H9 (cell line): Measurements from ENCODE around the gene SLC24A3. TPM values are rescaled to one million over a fixed set of nuclear protein-coding genes. Genes with fewer than 3 reads are reported as not detected.

Source experiments
- DNase-seq: peaks from one replicate; pipeline ENCODE4 v3.0.0-alpha.2; 2017
- H2AFZ ChIP-seq: one replicate; pipeline ENCODE4 v1.6.1; 2013; ENCODE audit warnings: mild to moderate bottlenecking, low read length, control low read depth, moderate library complexity
- H2AK5ac ChIP-seq: 2 replicates; pipeline ENCODE4 v1.6.1; 2013; ENCODE audit warnings: low read length, control low read depth, mixed read lengths; ENCODE audit not compliant: insufficient read length
- H2BK120ac ChIP-seq: one replicate; pipeline ENCODE4 v1.6.1; 2013; ENCODE audit warnings: low read depth, mild to moderate bottlenecking, low read length, control low read depth, inconsistent platforms; ENCODE audit not compliant: poor library complexity, severe bottlenecking
- H2BK12ac ChIP-seq: 2 replicates; pipeline ENCODE4 v1.6.1; 2013; ENCODE audit warnings: low read length, control low read depth, mixed read lengths, low read depth; ENCODE audit not compliant: insufficient read length
- H2BK15ac ChIP-seq: 2 replicates; pipeline ENCODE4 v1.6.1; 2013; ENCODE audit warnings: low read depth, low read length, control low read depth
- H2BK20ac ChIP-seq: one replicate; pipeline ENCODE4 v1.6.1; 2013; ENCODE audit warnings: low read depth, mild to moderate bottlenecking, low read length, control low read depth, inconsistent platforms; ENCODE audit not compliant: poor library complexity, severe bottlenecking
- H2BK5ac ChIP-seq: 2 replicates; pipeline ENCODE4 v1.6.1; 2013; ENCODE audit warnings: low read length, control low read depth, mixed read lengths; ENCODE audit not compliant: insufficient read length
- H3K14ac ChIP-seq: 2 replicates; pipeline ENCODE4 v1.6.1; 2013; ENCODE audit warnings: low read length, control low read depth; ENCODE audit not compliant: insufficient read depth
- H3K18ac ChIP-seq: 2 replicates; pipeline ENCODE4 v1.6.1; 2013; ENCODE audit warnings: low read depth, mild to moderate bottlenecking, mixed read lengths, low read length, control low read depth; ENCODE audit not compliant: insufficient read length
- H3K23ac ChIP-seq: 2 replicates; pipeline ENCODE4 v1.6.1; 2013; ENCODE audit warnings: low read length, control low read depth, mixed read lengths, low read depth; ENCODE audit not compliant: insufficient read length
- H3K23me2 ChIP-seq: 2 replicates; pipeline ENCODE4 v1.6.1; 2013; ENCODE audit warnings: low read depth, mild to moderate bottlenecking, mixed read lengths, low read length, control low read depth; ENCODE audit not compliant: insufficient read length, poor library complexity, severe bottlenecking
- H3K27ac ChIP-seq: 2 replicates; pipeline ENCODE4 v1.5.1; 2013; ENCODE audit warnings: low read length, control low read depth, mixed read lengths, low read depth; ENCODE audit not compliant: insufficient read length
- H3K27me3 ChIP-seq: 2 replicates; pipeline ENCODE4 v1.6.1; 2013; ENCODE audit warnings: low read length, control low read depth, inconsistent platforms; ENCODE audit not compliant: insufficient read depth
- H3K4ac ChIP-seq: 2 replicates; pipeline ENCODE4 v1.6.1; 2013; ENCODE audit warnings: low read depth, mild to moderate bottlenecking, control low read depth, inconsistent platforms, low read length, moderate library complexity
- H3K4me1 ChIP-seq: 2 replicates; pipeline ENCODE4 v1.6.1; 2013; ENCODE audit warnings: low read length, control low read depth, inconsistent platforms; ENCODE audit not compliant: insufficient read depth
- H3K4me2 ChIP-seq: 2 replicates; pipeline ENCODE4 v1.6.1; 2013; ENCODE audit warnings: low read length, control low read depth, mixed read lengths; ENCODE audit not compliant: insufficient read length, insufficient read depth
- H3K56ac ChIP-seq: 2 replicates; pipeline ENCODE4 v1.6.1; 2013; ENCODE audit warnings: low read depth, mild to moderate bottlenecking, mixed read lengths, low read length, control low read depth; ENCODE audit not compliant: insufficient read length
- H3K79me1 ChIP-seq: 2 replicates; pipeline ENCODE4 v1.6.1; 2013; ENCODE audit warnings: low read depth, mild to moderate bottlenecking, moderate library complexity, low read length, control low read depth, inconsistent platforms; ENCODE audit not compliant: insufficient read depth, poor library complexity, severe bottlenecking
- H3K79me2 ChIP-seq: 2 replicates; pipeline ENCODE4 v1.6.1; 2013; ENCODE audit warnings: low read length, control low read depth, inconsistent platforms; ENCODE audit not compliant: insufficient read depth
- H3K9ac ChIP-seq: 2 replicates; pipeline ENCODE4 v1.6.1; 2013; ENCODE audit warnings: low read length, control low read depth, mixed read lengths; ENCODE audit not compliant: insufficient read length; ENCODE audit errors: extremely low read depth
- H3K9me3 ChIP-seq: one replicate; pipeline ENCODE4 v1.6.1; 2013; ENCODE audit warnings: low read depth, low read length, inconsistent platforms; ENCODE audit not compliant: control insufficient read depth
- H3T11ph ChIP-seq: one replicate; pipeline ENCODE4 v1.6.1; 2013; ENCODE audit warnings: mild to moderate bottlenecking, low read length, control low read depth, inconsistent platforms
- H4K20me1 ChIP-seq: one replicate; pipeline ENCODE4 v1.6.1; 2013; ENCODE audit not compliant: control insufficient read depth, insufficient read length, insufficient read depth
- H4K5ac ChIP-seq: 2 replicates; pipeline ENCODE4 v1.6.1; 2013; ENCODE audit warnings: low read depth, mild to moderate bottlenecking, mixed read lengths, low read length, control low read depth; ENCODE audit not compliant: insufficient read length
- H4K8ac ChIP-seq: replicated peaks from 2 replicates; pipeline ENCODE4 v1.6.1; 2013; ENCODE audit warnings: low read length, control low read depth, mixed read lengths, low read depth; ENCODE audit not compliant: insufficient read length
- H4K91ac ChIP-seq: 2 replicates; pipeline ENCODE4 v1.6.1; 2013; ENCODE audit warnings: low read depth, mild to moderate bottlenecking, moderate library complexity, mixed read lengths, low read length, control low read depth; ENCODE audit not compliant: insufficient read length
- H3K27ac Mint-ChIP-seq, 3 experiments: 2 replicates in 2 of 3; 3 replicates in 1 of 3; pipeline ENCODE4 v1.8.0; 2020 to 2021; ENCODE audit warnings: mixed read lengths in 3 of 3, mild to moderate bottlenecking in 1 of 3, moderate library complexity in 1 of 3
- H3K27me3 Mint-ChIP-seq: 2 replicates; pipeline ENCODE4 v1.8.0; 2021; ENCODE audit warnings: low read depth, mild to moderate bottlenecking, moderate library complexity, mixed read lengths
- H3K36me3 Mint-ChIP-seq, 3 experiments: 2 replicates in 2 of 3; 3 replicates in 1 of 3; pipeline ENCODE4 v1.8.0; 2020 to 2021; ENCODE audit warnings: low read depth in 3 of 3, mixed read lengths in 3 of 3; ENCODE audit not compliant: insufficient read depth in 1 of 3
- H3K4me1 Mint-ChIP-seq, 2 experiments: 2 replicates each; pipeline ENCODE4 v1.8.0; 2020; ENCODE audit warnings: mixed read lengths in 2 of 2
- H3K4me3 Mint-ChIP-seq, 2 experiments: 2 replicates in 1 of 2; 3 replicates in 1 of 2; pipeline ENCODE4 v1.8.0; 2020 to 2021; ENCODE audit warnings: mild to moderate bottlenecking in 2 of 2, mixed read lengths in 2 of 2, moderate library complexity in 1 of 2
- H3K9me3 Mint-ChIP-seq, 2 experiments: 2 replicates in 1 of 2; 3 replicates in 1 of 2; pipeline ENCODE4 v1.8.0; 2020; ENCODE audit warnings: mild to moderate bottlenecking in 2 of 2, mixed read lengths in 2 of 2, moderate library complexity in 1 of 2
- WGBS: extraction: QIAGEN DNeasy Blood & Tissue Kit; methylation state at CpG from one replicate; pipeline ENCODE4 v1.1.7; 2013; ENCODE audit warnings: missing lambda C conversion rate, low lambda C conversion rate, mixed read lengths; ENCODE audit not compliant: insufficient read length; ENCODE audit errors: extremely low coverage; 5-methylcytosine and 5-hydroxymethylcytosine counted together
- total RNA-seq: library from RNA; stranded (reverse); gene quantifications from 2 replicates; pipeline ENCODE4 v1.2.1, GENCODE V29; 2021
- TF ChIP-seq, protein P1 (sequence below): fragments of 200-600 bp; sonication (generic); conservative IDR thresholded peaks from 3 replicates; pipeline ENCODE4 v1.8.0; 2021; ENCODE audit warnings: antibody characterized with exemption, mild to moderate bottlenecking

SLC24A3 gene
- total RNA-seq, 1 experiment from 2014 or later: 0.83 TPM

GRCh38 chr20:19380211-19380610 lies 167.8 kb downstream of the SLC24A3 start:
- Histone ChIP-seq H3K27ac (no peak overlapping the region), H4K20me1 (no peaks in the 10 kb centered on the region), H3K4ac (no peak overlapping the region), H2BK12ac (no peak overlapping the region), H3K14ac (no peak overlapping the region), H3K27me3 (no peaks in the 10 kb centered on the region), H3K4me1 (no peaks in the 10 kb centered on the region), H2BK120ac (no peak overlapping the region), H3K23me2 (no peaks in the 10 kb centered on the region), H3K9me3 (no peaks in the 10 kb centered on the region), H3K18ac (no peak overlapping the region), H3K56ac (no peak overlapping the region), H3K4me2 (no peak overlapping the region), H3K23ac (no peak overlapping the region), H2AFZ (no peak overlapping the region), H4K5ac (no peak overlapping the region), H2BK15ac (no peak overlapping the region), H3K9ac (no peak overlapping the region), H3T11ph (no peak overlapping the region), H2BK20ac (no peak overlapping the region), H3K79me1 (no peaks in the 10 kb centered on the region), H4K91ac (no peak overlapping the region), H3K79me2 (no peaks in the 10 kb centered on the region), H4K8ac (no peak overlapping the region), H2BK5ac (no peak overlapping the region), H2AK5ac (no peak overlapping the region)
- DNase-seq: no peak
- Mint-ChIP-seq H3K4me1 (peaks cover 6 to 7% of the 10 kb centered on the region in 2 experiments), H3K9me3 (no peaks in the 10 kb centered on the region), H3K27me3 (peaks cover 2% of the 10 kb centered on the region; the same call in 1 of the 2 replicates), H3K27ac (peak overlapping the region in 2 of 3 experiments; percentile 3 to 34; a peak in 2 of 7 replicates), H3K4me3 (no peak overlapping the region), H3K36me3 (no peaks in the 10 kb centered on the region)
- TF ChIP-seq, protein P1, sequence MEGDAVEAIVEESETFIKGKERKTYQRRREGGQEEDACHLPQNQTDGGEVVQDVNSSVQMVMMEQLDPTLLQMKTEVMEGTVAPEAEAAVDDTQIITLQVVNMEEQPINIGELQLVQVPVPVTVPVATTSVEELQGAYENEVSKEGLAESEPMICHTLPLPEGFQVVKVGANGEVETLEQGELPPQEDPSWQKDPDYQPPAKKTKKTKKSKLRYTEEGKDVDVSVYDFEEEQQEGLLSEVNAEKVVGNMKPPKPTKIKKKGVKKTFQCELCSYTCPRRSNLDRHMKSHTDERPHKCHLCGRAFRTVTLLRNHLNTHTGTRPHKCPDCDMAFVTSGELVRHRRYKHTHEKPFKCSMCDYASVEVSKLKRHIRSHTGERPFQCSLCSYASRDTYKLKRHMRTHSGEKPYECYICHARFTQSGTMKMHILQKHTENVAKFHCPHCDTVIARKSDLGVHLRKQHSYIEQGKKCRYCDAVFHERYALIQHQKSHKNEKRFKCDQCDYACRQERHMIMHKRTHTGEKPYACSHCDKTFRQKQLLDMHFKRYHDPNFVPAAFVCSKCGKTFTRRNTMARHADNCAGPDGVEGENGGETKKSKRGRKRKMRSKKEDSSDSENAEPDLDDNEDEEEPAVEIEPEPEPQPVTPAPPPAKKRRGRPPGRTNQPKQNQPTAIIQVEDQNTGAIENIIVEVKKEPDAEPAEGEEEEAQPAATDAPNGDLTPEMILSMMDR: no peak
- no CpG with 5 or more reads among the region's 6 CpGs for WGBS
